HCT116 (cell line): ENCODE results near the gene VPS26B. TPM values are rescaled to one million over a fixed set of nuclear protein-coding genes. Genes with fewer than 3 reads are reported as not detected.

Experiments
- ATAC-seq: fragments of 200-7000 bp; cut with Tn5 transposase; 2 replicates; pipeline ENCODE4 v1.9.1; 2020; ENCODE audit warnings: mild to moderate bottlenecking, moderate library complexity
- BruUV-seq: library from RNA; stranded (reverse); fragments of 400-500 nt; replicated peaks from 2 replicates; lab custom pipeline; 2021; lab: Mats Ljungman, UMichigan
- CTCF ChIA-PET: fragments of 300-600 bp; sonication (Branson Sonifier 250); formaldehyde crosslinking; loops from one replicate; lab custom pipeline; 2021; ENCODE audit warnings: antibody characterized with exemption; lab: Charles Lee
- POLR2A ChIA-PET: fragments of 300-600, 350-600 bp; sonication (Branson Sonifier 250); formaldehyde crosslinking; loops from one replicate; lab custom pipeline; 2021; ENCODE audit warnings: antibody characterized with exemption; lab: Charles Lee
- RAD21 ChIA-PET, 2 experiments: fragments of 300-600 bp; sonication (Branson Sonifier 250); formaldehyde crosslinking; loops; one replicate each; lab custom pipeline; 2023; ENCODE audit warnings: low total read pairs in 2 of 2; ENCODE audit not compliant: uncharacterized antibody in 2 of 2, unreplicated experiment in 2 of 2, low non-redundant PET in 1 of 2; lab: Charles Lee
- DNase-seq: peaks from one replicate; pipeline ENCODE4 v3.0.0-alpha.2; 2010; ENCODE audit warnings: low read depth, low spot score
- H2AFZ ChIP-seq: fragments of 200-600 bp; shearing (Covaris generic), sonication (generic); 2 replicates; pipeline ENCODE4 v1.6.1; 2017; ENCODE audit warnings: low read depth, mixed run types, mixed read lengths, antibody characterized with exemption, low read length; ENCODE audit not compliant: poor library complexity, severe bottlenecking
- H3K27ac ChIP-seq: 2 replicates; pipeline ENCODE4 v1.5.1; 2012; ENCODE audit warnings: low read depth, low read length
- H3K27me3 ChIP-seq: fragments of 200-600 bp; sonication (generic); 2 replicates; pipeline ENCODE4 v1.6.1; 2016; ENCODE audit warnings: mixed run types, low read length, mixed read lengths; ENCODE audit not compliant: insufficient read depth
- H3K36me3 ChIP-seq, 2 experiments: fragments of 200-500 bp in 1 of 2; fragments of 200-600 bp in 1 of 2; sonication (Bioruptor generic) in 1 of 2; sonication (generic) in 1 of 2; 2 replicates each; pipeline versions ENCODE4 v1.5.1 to v1.6.1; 2014 to 2016; ENCODE audit warnings: low read length in 2 of 2, inconsistent platforms in 1 of 2, mixed read lengths in 1 of 2, mixed run types in 1 of 2; ENCODE audit not compliant: insufficient read depth in 2 of 2, control insufficient read depth in 1 of 2
- H3K4me1 ChIP-seq, 2 experiments: fragments of 200-600 bp in 1 of 2; sonication (generic) in 1 of 2; 2 replicates each; pipeline versions ENCODE4 v1.5.1 to v1.6.1; 2012 to 2017; ENCODE audit warnings: low read length in 2 of 2, inconsistent platforms in 1 of 2, mild to moderate bottlenecking in 1 of 2, mixed read lengths in 1 of 2, mixed run types in 1 of 2, moderate library complexity in 1 of 2; ENCODE audit not compliant: insufficient read depth in 2 of 2, control insufficient read depth in 1 of 2
- H3K4me2 ChIP-seq: fragments of 200-600 bp; sonication (generic); 2 replicates; pipeline ENCODE4 v1.6.1; 2017; ENCODE audit warnings: mixed run types, low read length, mixed read lengths
- H3K4me3 ChIP-seq, 2 experiments: fragments of 200-600 bp in 1 of 2; sonication (generic) in 1 of 2; replicated peaks in 1 of 2; 2 replicates each; pipeline ENCODE4 v1.5.1; 2011 to 2016; ENCODE audit warnings: low read length in 2 of 2, control low read depth in 1 of 2, low read depth in 1 of 2, mild to moderate bottlenecking in 1 of 2, mixed read lengths in 1 of 2, mixed run types in 1 of 2
- H3K79me2 ChIP-seq: fragments of 200-600 bp; sonication (generic); 2 replicates; pipeline ENCODE4 v1.6.1; 2017; ENCODE audit warnings: mild to moderate bottlenecking, mixed run types, low read length, moderate library complexity, mixed read lengths; ENCODE audit not compliant: insufficient read depth
- H3K9ac ChIP-seq: fragments of 200-600 bp; sonication (generic); 2 replicates; pipeline ENCODE4 v1.6.1; 2016; ENCODE audit warnings: low read length, mixed read lengths
- H3K9me2 ChIP-seq: fragments of 200-600 bp; sonication (generic), shearing (Covaris generic); 2 replicates; pipeline ENCODE4 v1.6.1; 2017; ENCODE audit warnings: mixed run types, mild to moderate bottlenecking, moderate library complexity; ENCODE audit not compliant: insufficient read depth
- H3K9me3 ChIP-seq, 2 experiments: fragments of 200-500 bp in 1 of 2; fragments of 200-600 bp in 1 of 2; sonication (Bioruptor generic) in 1 of 2; sonication (generic) in 1 of 2; 2 replicates each; pipeline ENCODE4 v1.6.1; 2014 to 2017; ENCODE audit warnings: low read length in 2 of 2, mixed read lengths in 2 of 2, inconsistent platforms in 1 of 2, low read depth in 1 of 2, mild to moderate bottlenecking in 1 of 2, mixed run types in 1 of 2, moderate library complexity in 1 of 2; ENCODE audit not compliant: control insufficient read depth in 1 of 2, insufficient read depth in 1 of 2
- H4K20me1 ChIP-seq: fragments of 200-600 bp; sonication (generic), shearing (Covaris generic); 2 replicates; pipeline ENCODE4 v1.6.1; 2017; ENCODE audit warnings: mixed run types, mild to moderate bottlenecking, moderate library complexity; ENCODE audit not compliant: insufficient read depth
- CBX3 ChIP-seq: IDR thresholded peaks from 2 replicates; pipeline ENCODE4 v1.6.1; 2012; ENCODE audit warnings: low read depth
- CEBPB ChIP-seq: IDR thresholded peaks from 2 replicates; pipeline ENCODE4 v1.6.1; 2012; ENCODE audit warnings: low read depth
- EGR1 ChIP-seq: IDR thresholded peaks from 2 replicates; pipeline ENCODE4 v1.6.1; 2012; ENCODE audit warnings: low read depth
- ELF1 ChIP-seq: IDR thresholded peaks from 2 replicates; pipeline ENCODE4 v1.6.1; 2012; ENCODE audit warnings: low read depth, borderline replicate concordance
- EZH2 ChIP-seq: fragments of 200-600 bp; sonication (generic); IDR thresholded peaks from 2 replicates; pipeline ENCODE4 v1.6.1; 2017; ENCODE audit warnings: antibody characterized with exemption, mixed run types
- EZH2phosphoT487 ChIP-seq: fragments of 200-600 bp; IDR thresholded peaks from 2 replicates; pipeline ENCODE4 v1.6.1; 2018; ENCODE audit warnings: antibody characterized with exemption, borderline replicate concordance
- JUND ChIP-seq: IDR thresholded peaks from 2 replicates; pipeline ENCODE4 v1.6.1; 2012
- POLR2A ChIP-seq: IDR thresholded peaks from 2 replicates; pipeline ENCODE4 v1.7.0; 2011; ENCODE audit warnings: borderline replicate concordance; ENCODE audit not compliant: insufficient read depth, insufficient read length; ENCODE audit errors: extremely low read depth
- RAD21 ChIP-seq: IDR thresholded peaks from 2 replicates; pipeline ENCODE4 v1.6.1; 2012; ENCODE audit warnings: low read depth, mild to moderate bottlenecking
- SIN3A ChIP-seq: IDR thresholded peaks from 2 replicates; pipeline ENCODE4 v1.6.1; 2012; ENCODE audit warnings: low read depth
- SP1 ChIP-seq: IDR thresholded peaks from 2 replicates; pipeline ENCODE4 v1.6.1; 2012; ENCODE audit warnings: low read depth
- SRF ChIP-seq: IDR thresholded peaks from 2 replicates; pipeline ENCODE4 v1.6.1; 2012; ENCODE audit warnings: low read depth
- TCF7L2 ChIP-seq: IDR thresholded peaks from 2 replicates; pipeline ENCODE4 v1.7.0; 2011; ENCODE audit warnings: borderline replicate concordance, inconsistent platforms; ENCODE audit not compliant: insufficient read depth, insufficient read length; ENCODE audit errors: extremely low read depth
- YY1 ChIP-seq: IDR thresholded peaks from 2 replicates; pipeline ENCODE4 v1.6.1; 2011; ENCODE audit warnings: low read length, low read depth, moderate library complexity, mild to moderate bottlenecking; ENCODE audit not compliant: insufficient replicate concordance; ENCODE audit errors: extremely low read depth
- ZFX ChIP-seq: fragments of 450-650 bp; IDR thresholded peaks from 2 replicates; pipeline ENCODE4 v1.6.1; 2017
- ZNF274 ChIP-seq: fragments of 200-500 bp; sonication (Bioruptor generic); IDR thresholded peaks from 2 replicates; pipeline ENCODE4 v1.6.1; 2014; ENCODE audit warnings: mild to moderate bottlenecking, low read depth, low read length, inconsistent platforms
- intact Hi-C: fragments of 100-400 bp; cut with micrococcal nuclease; formaldehyde crosslinking; loops from 2 replicates; pipeline ENCODE4 v1.10.0; 2022
- total RNA-seq: library from RNA; stranded (reverse); gene quantifications from one replicate; pipeline ENCODE4 v1.2.1, GENCODE V29; 2021; ENCODE audit not compliant: unreplicated experiment
- TF ChIP-seq, protein P1 (sequence below): IDR thresholded peaks from 2 replicates; pipeline ENCODE4 v1.6.1; 2012
- TF ChIP-seq, protein P2 (sequence below): IDR thresholded peaks from 2 replicates; pipeline ENCODE4 v1.6.1; 2011; ENCODE audit warnings: mild to moderate bottlenecking, low read length, moderate library complexity; ENCODE audit not compliant: insufficient replicate concordance; ENCODE audit errors: extremely low read depth
- TF ChIP-seq, protein P3 (sequence below): IDR thresholded peaks from 2 replicates; pipeline ENCODE4 v1.6.1; 2012; ENCODE audit warnings: low read depth
- TF ChIP-seq, protein P4 (sequence below), 3 experiments: fragments of 200-600 bp in 1 of 3; sonication (generic) in 1 of 3; IDR thresholded peaks in 2 of 3; conservative IDR thresholded peaks in 1 of 3; 2 replicates each; pipeline ENCODE4 v1.5.1; 2012 to 2017; ENCODE audit warnings: low read depth in 2 of 3, low read length in 2 of 3, antibody characterized with exemption in 1 of 3, borderline replicate concordance in 1 of 3, control low read depth in 1 of 3, mild to moderate bottlenecking in 1 of 3, mixed read lengths in 1 of 3, mixed run types in 1 of 3, moderate library complexity in 1 of 3; ENCODE audit not compliant: insufficient read depth in 1 of 3

Gene VPS26B
- total RNA-seq, 1 experiment from 2014 or later = 26.6 TPM

DNA sequence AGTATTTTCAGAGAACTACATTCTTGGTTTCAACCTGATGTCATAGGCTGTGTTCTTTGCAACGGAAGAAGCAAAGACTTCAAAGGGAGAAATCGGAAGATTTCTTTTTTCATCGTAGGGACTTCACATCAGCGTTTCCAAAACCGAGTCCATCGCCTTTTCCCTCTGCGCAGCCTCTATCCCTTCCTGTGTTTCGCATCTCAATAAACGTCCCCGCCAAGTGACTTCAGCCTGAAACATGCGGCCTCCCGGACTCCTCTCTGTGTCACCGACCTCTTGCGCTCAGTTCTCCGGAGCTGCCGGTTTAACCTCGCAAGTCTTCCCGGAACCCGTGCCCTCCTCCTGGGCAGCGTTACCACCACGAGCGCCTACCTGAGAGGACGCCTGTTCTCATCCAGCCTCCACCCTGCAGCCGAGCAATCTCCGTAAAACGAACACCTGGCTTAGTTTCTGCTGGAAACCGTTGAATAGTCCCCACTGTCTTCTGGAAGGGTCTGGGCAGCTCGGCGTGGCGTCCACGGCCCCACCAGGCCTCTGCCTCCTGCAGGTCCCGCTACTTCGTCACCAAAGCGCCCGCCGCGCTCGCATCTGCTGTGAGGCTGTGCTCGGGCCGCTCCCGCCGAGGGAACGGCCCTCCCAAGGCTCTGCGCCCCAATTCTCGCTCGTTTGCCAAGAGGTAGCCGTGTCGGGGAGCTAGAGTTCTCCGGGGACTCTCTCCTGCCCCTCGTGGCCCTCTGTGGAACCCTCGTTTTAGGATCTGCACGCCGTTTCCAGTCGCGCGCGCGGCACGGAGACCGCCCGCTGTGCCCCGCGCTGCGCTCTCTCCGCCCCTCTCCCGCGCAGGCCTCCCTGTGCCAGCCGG lies 51.3 kb downstream of the VPS26B start, which contains the start of gene GLB1L3:
GLB1L3 (plus strand) TSS at position 846 of the 862 bp plus-strand sequence. CDS start 362 bp downstream, outside the sequence.
- H3K27ac ChIP-seq = no peak within 1 kb of the TSS
- TF ChIP-seq, protein P1, sequence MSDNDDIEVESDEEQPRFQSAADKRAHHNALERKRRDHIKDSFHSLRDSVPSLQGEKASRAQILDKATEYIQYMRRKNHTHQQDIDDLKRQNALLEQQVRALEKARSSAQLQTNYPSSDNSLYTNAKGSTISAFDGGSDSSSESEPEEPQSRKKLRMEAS = no peak
- TF ChIP-seq ELF1 = no peak
- no peak for TF ChIP-seq EGR1
- TF ChIP-seq, protein P2, sequence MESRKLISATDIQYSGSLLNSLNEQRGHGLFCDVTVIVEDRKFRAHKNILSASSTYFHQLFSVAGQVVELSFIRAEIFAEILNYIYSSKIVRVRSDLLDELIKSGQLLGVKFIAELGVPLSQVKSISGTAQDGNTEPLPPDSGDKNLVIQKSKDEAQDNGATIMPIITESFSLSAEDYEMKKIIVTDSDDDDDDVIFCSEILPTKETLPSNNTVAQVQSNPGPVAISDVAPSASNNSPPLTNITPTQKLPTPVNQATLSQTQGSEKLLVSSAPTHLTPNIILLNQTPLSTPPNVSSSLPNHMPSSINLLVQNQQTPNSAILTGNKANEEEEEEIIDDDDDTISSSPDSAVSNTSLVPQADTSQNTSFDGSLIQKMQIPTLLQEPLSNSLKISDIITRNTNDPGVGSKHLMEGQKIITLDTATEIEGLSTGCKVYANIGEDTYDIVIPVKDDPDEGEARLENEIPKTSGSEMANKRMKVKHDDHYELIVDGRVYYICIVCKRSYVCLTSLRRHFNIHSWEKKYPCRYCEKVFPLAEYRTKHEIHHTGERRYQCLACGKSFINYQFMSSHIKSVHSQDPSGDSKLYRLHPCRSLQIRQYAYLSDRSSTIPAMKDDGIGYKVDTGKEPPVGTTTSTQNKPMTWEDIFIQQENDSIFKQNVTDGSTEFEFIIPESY = no peak
- TF ChIP-seq ZNF274 = no peak
- TF ChIP-seq EZH2phosphoT487 = no peak
- TF ChIP-seq, protein P3, sequence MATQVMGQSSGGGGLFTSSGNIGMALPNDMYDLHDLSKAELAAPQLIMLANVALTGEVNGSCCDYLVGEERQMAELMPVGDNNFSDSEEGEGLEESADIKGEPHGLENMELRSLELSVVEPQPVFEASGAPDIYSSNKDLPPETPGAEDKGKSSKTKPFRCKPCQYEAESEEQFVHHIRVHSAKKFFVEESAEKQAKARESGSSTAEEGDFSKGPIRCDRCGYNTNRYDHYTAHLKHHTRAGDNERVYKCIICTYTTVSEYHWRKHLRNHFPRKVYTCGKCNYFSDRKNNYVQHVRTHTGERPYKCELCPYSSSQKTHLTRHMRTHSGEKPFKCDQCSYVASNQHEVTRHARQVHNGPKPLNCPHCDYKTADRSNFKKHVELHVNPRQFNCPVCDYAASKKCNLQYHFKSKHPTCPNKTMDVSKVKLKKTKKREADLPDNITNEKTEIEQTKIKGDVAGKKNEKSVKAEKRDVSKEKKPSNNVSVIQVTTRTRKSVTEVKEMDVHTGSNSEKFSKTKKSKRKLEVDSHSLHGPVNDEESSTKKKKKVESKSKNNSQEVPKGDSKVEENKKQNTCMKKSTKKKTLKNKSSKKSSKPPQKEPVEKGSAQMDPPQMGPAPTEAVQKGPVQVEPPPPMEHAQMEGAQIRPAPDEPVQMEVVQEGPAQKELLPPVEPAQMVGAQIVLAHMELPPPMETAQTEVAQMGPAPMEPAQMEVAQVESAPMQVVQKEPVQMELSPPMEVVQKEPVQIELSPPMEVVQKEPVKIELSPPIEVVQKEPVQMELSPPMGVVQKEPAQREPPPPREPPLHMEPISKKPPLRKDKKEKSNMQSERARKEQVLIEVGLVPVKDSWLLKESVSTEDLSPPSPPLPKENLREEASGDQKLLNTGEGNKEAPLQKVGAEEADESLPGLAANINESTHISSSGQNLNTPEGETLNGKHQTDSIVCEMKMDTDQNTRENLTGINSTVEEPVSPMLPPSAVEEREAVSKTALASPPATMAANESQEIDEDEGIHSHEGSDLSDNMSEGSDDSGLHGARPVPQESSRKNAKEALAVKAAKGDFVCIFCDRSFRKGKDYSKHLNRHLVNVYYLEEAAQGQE = no peak
- TF ChIP-seq SP1 = no peak
- no peak for TF ChIP-seq ZFX
- no peak for TF ChIP-seq SIN3A
- TF ChIP-seq EZH2 = no peak
- no peak for TF ChIP-seq JUND
- no peak for TF ChIP-seq POLR2A
- TF ChIP-seq CBX3 = no peak
- TF ChIP-seq CEBPB = no peak
- TF ChIP-seq, protein P4, sequence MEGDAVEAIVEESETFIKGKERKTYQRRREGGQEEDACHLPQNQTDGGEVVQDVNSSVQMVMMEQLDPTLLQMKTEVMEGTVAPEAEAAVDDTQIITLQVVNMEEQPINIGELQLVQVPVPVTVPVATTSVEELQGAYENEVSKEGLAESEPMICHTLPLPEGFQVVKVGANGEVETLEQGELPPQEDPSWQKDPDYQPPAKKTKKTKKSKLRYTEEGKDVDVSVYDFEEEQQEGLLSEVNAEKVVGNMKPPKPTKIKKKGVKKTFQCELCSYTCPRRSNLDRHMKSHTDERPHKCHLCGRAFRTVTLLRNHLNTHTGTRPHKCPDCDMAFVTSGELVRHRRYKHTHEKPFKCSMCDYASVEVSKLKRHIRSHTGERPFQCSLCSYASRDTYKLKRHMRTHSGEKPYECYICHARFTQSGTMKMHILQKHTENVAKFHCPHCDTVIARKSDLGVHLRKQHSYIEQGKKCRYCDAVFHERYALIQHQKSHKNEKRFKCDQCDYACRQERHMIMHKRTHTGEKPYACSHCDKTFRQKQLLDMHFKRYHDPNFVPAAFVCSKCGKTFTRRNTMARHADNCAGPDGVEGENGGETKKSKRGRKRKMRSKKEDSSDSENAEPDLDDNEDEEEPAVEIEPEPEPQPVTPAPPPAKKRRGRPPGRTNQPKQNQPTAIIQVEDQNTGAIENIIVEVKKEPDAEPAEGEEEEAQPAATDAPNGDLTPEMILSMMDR (IDR thresholded peaks at IDR 0.05 in 2 of 3, conservative IDR thresholded peaks at IDR 0.05 in 1 of 3; ENCODE audit: borderline replicate concordance in 1 of 3, insufficient read depth in 1 of 3, low read depth in 2 of 3, low read length in 2 of 3) = no peak
- TF ChIP-seq SRF = no peak
- TF ChIP-seq TCF7L2 = no peak
- TF ChIP-seq YY1 = no peak
- no peak for TF ChIP-seq RAD21
- TF ChIP-seq, all 23 proteins: peak for 0
- Histone ChIP-seq H2AFZ (no peak within 1 kb of the TSS), H3K4me2 (no peak within 1 kb of the TSS), H3K9ac (no peak within 1 kb of the TSS), H3K9me3 (no peaks in the 10 kb centered on the region), H3K9me2 (no peaks in the 10 kb centered on the region), H3K36me3 (no peaks in the 10 kb centered on the region), H3K4me1 (no peaks in the 10 kb centered on the region), H4K20me1 (no peaks in the 10 kb centered on the region), H3K79me2 (no peaks in the 10 kb centered on the region), H3K27me3 (no peaks in the 10 kb centered on the region), H3K4me3 (no peak within 1 kb of the TSS)
- intact Hi-C loops = no loop called here
- CTCF ChIA-PET = no interaction called here
- RAD21 ChIA-PET = no interaction called here
- peak; percentile 32; the same call in 1 of the 2 replicates for ATAC-seq
- POLR2A ChIA-PET = no interaction called here
- no peak for DNase-seq
- BruUV-seq = no TSS peak
